ENCODE measurements around the gene PITPNB.

Gene PITPNB

DNA sequence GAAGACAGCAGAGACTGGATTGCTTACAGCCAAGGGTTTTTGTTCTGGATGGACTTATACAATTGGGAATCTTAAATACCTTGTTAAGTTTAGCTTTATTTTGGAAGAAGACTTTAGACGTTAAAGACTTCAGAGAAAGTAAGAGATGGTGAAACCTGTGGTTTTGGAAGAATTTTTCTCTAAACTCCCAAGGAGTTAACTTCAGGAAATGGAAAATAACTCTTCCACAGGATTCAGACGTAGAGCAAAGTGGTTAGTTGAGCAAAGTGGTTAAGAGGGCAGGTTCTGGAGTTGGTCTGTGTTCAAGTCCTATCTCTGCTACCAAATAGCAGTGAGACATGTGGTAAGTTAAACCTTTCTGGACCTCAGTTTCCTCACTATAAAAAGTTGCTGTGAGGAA lies 12.8 kb downstream of the PITPNB start:
- DNase-seq (ENCODE audit: low read depth) = no peak
- TF ChIP-seq, protein P1, sequence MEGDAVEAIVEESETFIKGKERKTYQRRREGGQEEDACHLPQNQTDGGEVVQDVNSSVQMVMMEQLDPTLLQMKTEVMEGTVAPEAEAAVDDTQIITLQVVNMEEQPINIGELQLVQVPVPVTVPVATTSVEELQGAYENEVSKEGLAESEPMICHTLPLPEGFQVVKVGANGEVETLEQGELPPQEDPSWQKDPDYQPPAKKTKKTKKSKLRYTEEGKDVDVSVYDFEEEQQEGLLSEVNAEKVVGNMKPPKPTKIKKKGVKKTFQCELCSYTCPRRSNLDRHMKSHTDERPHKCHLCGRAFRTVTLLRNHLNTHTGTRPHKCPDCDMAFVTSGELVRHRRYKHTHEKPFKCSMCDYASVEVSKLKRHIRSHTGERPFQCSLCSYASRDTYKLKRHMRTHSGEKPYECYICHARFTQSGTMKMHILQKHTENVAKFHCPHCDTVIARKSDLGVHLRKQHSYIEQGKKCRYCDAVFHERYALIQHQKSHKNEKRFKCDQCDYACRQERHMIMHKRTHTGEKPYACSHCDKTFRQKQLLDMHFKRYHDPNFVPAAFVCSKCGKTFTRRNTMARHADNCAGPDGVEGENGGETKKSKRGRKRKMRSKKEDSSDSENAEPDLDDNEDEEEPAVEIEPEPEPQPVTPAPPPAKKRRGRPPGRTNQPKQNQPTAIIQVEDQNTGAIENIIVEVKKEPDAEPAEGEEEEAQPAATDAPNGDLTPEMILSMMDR (IDR thresholded peaks at IDR 0.05; ENCODE audit: control insufficient read depth, extremely low read depth, insufficient read depth) = no peak

DNA sequence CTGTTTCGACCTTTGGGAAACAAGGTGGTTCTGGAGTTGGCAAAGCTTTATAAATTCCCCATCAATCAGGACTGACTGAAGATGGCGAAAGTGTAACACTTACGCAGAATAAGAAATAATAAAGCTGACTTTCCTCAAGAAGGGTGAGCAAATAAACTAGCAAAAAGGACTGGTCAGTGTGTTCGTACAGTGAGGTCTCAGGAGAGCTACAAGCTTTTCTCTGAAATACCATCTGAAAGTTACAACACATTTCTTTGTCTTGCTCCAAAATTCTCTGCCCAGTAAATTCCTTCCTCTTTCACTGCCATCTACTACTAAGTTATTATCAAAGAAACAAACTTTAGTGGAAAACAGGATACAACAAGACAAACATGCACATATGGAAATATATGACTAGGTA lies 13.4 kb downstream of the PITPNB start:
- TF ChIP-seq, protein P1 (IDR thresholded peaks at IDR 0.05; ENCODE audit: control insufficient read depth, extremely low read depth, insufficient read depth) = no peak
- H3K4me3 ChIP-seq (ENCODE audit: low read depth, low read length) = no peak overlapping the region
- DNase-seq (ENCODE audit: low read depth) = no peak

More for the DNA sequence above, 12.8 kb downstream of the PITPNB start:
- H3K4me3 ChIP-seq (ENCODE audit: low read depth, low read length) = no peak overlapping the region

DNA sequence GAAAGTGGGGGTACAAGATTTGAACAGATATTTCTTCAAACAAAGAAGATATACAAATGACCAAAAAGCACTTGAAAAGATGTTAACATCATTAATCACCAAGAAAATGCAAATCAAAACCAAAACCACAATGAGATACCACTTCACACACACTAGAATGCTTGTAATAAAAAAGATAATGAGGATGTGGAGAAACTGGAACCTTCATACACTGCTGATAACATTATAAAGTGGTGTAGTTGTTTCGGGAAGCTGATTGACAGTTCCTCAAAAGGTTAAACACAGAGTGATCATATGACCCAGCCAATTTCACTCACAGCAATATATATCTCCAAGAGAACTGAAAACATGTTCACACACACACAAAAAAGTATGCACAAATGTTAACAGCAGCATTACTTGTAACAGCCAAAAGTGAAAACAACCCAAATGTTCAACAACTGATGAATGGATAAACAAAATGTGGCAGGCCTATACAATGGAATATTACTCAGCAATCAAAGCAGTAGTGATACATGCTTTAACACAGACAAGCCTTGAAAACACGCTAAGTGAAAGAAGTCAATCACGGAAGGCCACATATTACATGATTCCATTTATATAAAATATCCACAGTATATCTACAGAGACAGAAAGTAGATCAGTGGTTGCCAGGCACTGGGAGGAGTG lies 15.1 kb downstream of the PITPNB start:
- H3K4me3 ChIP-seq (ENCODE audit: low read depth, low read length) = no peak overlapping the region
- TF ChIP-seq, protein P1 (IDR thresholded peaks at IDR 0.05; ENCODE audit: control insufficient read depth, extremely low read depth, insufficient read depth) = no peak
- no peak for DNase-seq (ENCODE audit: low read depth)

DNA sequence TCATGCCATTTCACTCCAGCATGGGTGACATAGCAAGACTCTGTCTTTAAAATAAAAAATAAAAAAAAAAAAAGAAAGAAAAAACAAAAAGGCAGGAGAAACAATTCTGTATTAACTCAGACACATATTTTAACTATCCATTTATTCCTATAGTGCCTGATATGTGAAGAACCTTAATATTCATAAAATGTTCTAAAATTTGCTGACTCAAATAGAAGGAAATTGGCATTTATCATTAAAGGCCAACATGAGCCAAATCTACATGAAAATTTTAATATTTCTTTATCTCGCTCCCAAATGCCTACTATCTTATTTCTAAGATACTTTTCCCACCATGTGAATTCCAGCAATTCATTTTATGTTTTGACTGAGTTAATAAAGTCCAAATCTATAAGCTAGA lies 18.9 kb downstream of the PITPNB start:
- DNase-seq (ENCODE audit: low read depth) = no peak
- TF ChIP-seq, protein P1 (IDR thresholded peaks at IDR 0.05; ENCODE audit: control insufficient read depth, extremely low read depth, insufficient read depth) = no peak
- no peak overlapping the region for H3K4me3 ChIP-seq (ENCODE audit: low read depth, low read length)

DNA sequence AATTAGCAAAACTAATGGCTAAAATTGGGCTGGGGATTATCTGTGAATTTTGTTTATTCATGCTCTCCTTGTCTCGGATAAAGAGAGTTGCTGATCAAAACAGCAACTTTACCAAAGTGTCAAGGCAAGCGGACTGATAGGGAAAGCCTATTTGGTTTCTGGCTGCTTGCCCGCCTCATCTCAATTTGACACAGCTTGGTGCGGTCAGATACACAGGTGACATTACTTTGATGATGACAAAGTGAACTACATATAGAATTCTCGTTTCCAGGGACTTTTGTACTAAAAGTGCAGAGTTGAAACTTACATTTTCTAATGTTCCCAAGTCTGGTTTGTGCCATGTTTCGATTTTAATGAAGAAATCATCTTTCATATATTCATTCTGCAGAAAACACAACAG lies 22.8 kb downstream of the PITPNB start:
- DNase-seq (ENCODE audit: low read depth) = no peak
- TF ChIP-seq, protein P1 (IDR thresholded peaks at IDR 0.05; ENCODE audit: control insufficient read depth, extremely low read depth, insufficient read depth) = no peak
- H3K4me3 ChIP-seq (ENCODE audit: low read depth, low read length) = no peak overlapping the region

DNA sequence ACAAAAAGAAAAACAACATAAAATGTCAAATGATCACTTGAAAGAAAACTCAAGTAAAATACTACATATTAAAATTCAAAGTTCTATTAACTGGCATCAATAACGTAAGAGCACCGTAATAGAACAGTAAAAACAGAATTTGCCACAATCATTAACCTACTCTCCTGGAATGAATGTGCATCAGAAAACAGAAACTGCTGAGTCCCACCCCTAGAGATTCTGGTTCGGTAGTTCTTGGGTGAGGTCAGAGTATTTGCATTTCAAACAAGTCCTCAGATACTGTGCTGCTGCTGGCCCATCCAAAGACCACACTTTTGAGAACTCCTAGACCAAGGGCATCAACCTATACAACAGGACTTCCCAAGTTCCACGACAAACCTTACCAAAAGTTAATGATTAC lies 23.5 kb downstream of the PITPNB start:
- TF ChIP-seq, protein P1 (IDR thresholded peaks at IDR 0.05; ENCODE audit: control insufficient read depth, extremely low read depth, insufficient read depth) = no peak
- no peak for DNase-seq (ENCODE audit: low read depth)
- H3K4me3 ChIP-seq (ENCODE audit: low read depth, low read length) = no peak overlapping the region

DNA sequence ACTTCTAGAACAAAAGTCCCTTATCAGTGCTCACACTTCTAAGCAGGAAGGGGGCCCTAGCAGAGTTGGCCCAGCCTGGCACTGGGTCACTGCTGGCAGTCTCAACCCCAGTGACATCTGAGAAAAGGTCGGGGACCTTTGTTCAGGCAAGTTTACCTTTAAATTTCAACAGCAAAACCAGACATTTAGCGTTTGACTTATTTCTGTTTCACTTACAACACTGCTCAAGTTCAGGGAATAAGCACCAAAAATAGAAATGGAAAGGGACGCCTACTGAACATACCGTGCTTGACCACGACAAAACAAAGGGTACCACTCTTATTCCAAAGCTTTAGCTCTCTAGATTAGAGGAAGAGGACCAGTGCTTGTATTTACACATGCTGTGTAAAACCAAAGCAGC lies 26.2 kb downstream of the PITPNB start:
- no peak overlapping the region for H3K4me3 ChIP-seq (ENCODE audit: low read depth, low read length)
- DNase-seq (ENCODE audit: low read depth) = no peak
- TF ChIP-seq, protein P1 (IDR thresholded peaks at IDR 0.05; ENCODE audit: control insufficient read depth, extremely low read depth, insufficient read depth) = no peak
